HG03196 (cell line): ENCODE results near the gene ANKRD2.
"Not testable (repeated sequence)": the region's sequence is repeated elsewhere in the genome, so short reads cannot be mapped to it uniquely, and the experiment has no call there.

Experiments
- ATAC-seq: cut with Tn5 transposase; IDR thresholded peaks from one replicate; pipeline ENCODE4 v1.9.1; 2021; ENCODE audit not compliant: unreplicated experiment

Gene ANKRD2

GRCh38 chr10:97572214-97572989 is at the start of gene ANKRD2:
TSS of gene ANKRD2 (plus strand) at chr10:97572779. CDS start at chr10:97572789, 10 bp downstream.
- no peak for ATAC-seq

GRCh38 chr10:97522937-97523336 is 49.6 kb upstream of the ANKRD2 start:
- ATAC-seq = no peak

- ATAC-seq = no peak
These were observed 47.5 kb upstream of the ANKRD2 start for GRCh38 chr10:97525086-97525485.

- ATAC-seq = no peak
These were observed 46.9 kb upstream of the ANKRD2 start for GRCh38 chr10:97525683-97526110.

GRCh38 chr10:97528876-97529275 is 43.7 kb upstream of the ANKRD2 start:
- ATAC-seq = not testable (repeated sequence)

- no peak for ATAC-seq
These were observed 42.7 kb upstream of the ANKRD2 start for GRCh38 chr10:97529685-97530465.

- no peak for ATAC-seq
These were observed 41.1 kb upstream of the ANKRD2 start for GRCh38 chr10:97531401-97531986.

GRCh38 chr10:97532935-97533671 is 39.5 kb upstream of the ANKRD2 start:
- no peak for ATAC-seq

GRCh38 chr10:97533888-97534287 is 38.7 kb upstream of the ANKRD2 start:
- ATAC-seq = no peak

GRCh38 chr10:97534746-97535367 is 37.7 kb upstream of the ANKRD2 start:
- ATAC-seq = no peak

- ATAC-seq = no peak
These were observed 35.3 kb upstream of the ANKRD2 start for GRCh38 chr10:97537186-97537869.

GRCh38 chr10:97538411-97538810 is 34.2 kb upstream of the ANKRD2 start:
- no peak for ATAC-seq

GRCh38 chr10:97538839-97539238 is 33.7 kb upstream of the ANKRD2 start:
- ATAC-seq = no peak

- ATAC-seq = no peak
These were observed 32.9 kb upstream of the ANKRD2 start for GRCh38 chr10:97539523-97540200.

GRCh38 chr10:97540669-97541500 is 31.7 kb upstream of the ANKRD2 start:
- ATAC-seq = no peak

- no peak for ATAC-seq
These were observed 30.2 kb upstream of the ANKRD2 start for GRCh38 chr10:97542169-97543024.

GRCh38 chr10:97543025-97543546 is 29.5 kb upstream of the ANKRD2 start:
- ATAC-seq = peak; percentile 69
